Activated naive CD4-positive, alpha-beta T cell treated with anti-CD3 and anti-CD28 coated beads, Interleukin-2, amount 10 ng/mL, durations not matched to agents 7 days and 5 days (primary cell): ENCODE results near the gene RERE.

Experiments
- CTCF ChIA-PET: fragments of 350-600 bp; sonication (Branson Sonifier 250); formaldehyde crosslinking; loops from one replicate; lab custom pipeline; 2021; ENCODE audit warnings: antibody characterized with exemption; lab: Charles Lee
- DNase-seq: peaks from one replicate; pipeline ENCODE4 v3.0.0-alpha.2; 2020
- H3K27ac Mint-ChIP-seq: one replicate; pipeline ENCODE4 v1.8.0; 2021; ENCODE audit warnings: mild to moderate bottlenecking, moderate library complexity, mixed read lengths
- H3K27me3 Mint-ChIP-seq: one replicate; pipeline ENCODE4 v1.8.0; 2021; ENCODE audit warnings: mild to moderate bottlenecking, mixed read lengths
- H3K36me3 Mint-ChIP-seq: one replicate; pipeline ENCODE4 v1.8.0; 2021; ENCODE audit warnings: mixed read lengths
- H3K4me1 Mint-ChIP-seq: one replicate; pipeline ENCODE4 v1.8.0; 2021; ENCODE audit warnings: mixed read lengths
- H3K4me3 Mint-ChIP-seq: one replicate; pipeline ENCODE4 v1.8.0; 2021; ENCODE audit warnings: mild to moderate bottlenecking, moderate library complexity, mixed read lengths
- H3K9me3 Mint-ChIP-seq: one replicate; pipeline ENCODE4 v1.8.0; 2021; ENCODE audit warnings: mixed read lengths

RERE gene

GRCh38 chr1:8424539-8425116 is 392.8 kb downstream of the RERE start:
- Mint-ChIP-seq H3K4me1 (peaks cover 52% of the 10 kb centered on the region), H3K27ac (peak overlapping the region; percentile 90), H3K27me3 (no peaks in the 10 kb centered on the region), H3K9me3 (no peaks in the 10 kb centered on the region), H3K36me3 (peaks cover 33% of the 10 kb centered on the region), H3K4me3 (peak overlapping the region; percentile 86)
- DNase-seq = peak; percentile 67
- CTCF ChIA-PET = interaction anchor here (0.6 to 1.5 kb wide), 3 partner anchors 97 to 247 kb away, joined by 3 to 4 read pairs (median 4); no protein-coding TSS in a partner anchor

- CTCF ChIA-PET = interaction anchor here (0.6 to 1.5 kb wide), 2 partner anchors 102 to 248 kb away, joined by 3 to 4 read pairs; no protein-coding TSS in a partner anchor
- H3K36me3 Mint-ChIP-seq = peaks cover 31% of the 10 kb centered on the region
- peak; percentile 64 for DNase-seq
- H3K4me3 Mint-ChIP-seq = peak overlapping the region; percentile 86
- H3K27ac Mint-ChIP-seq = peak overlapping the region; percentile 90
- no peaks in the 10 kb centered on the region for H3K9me3 Mint-ChIP-seq
- no peaks in the 10 kb centered on the region for H3K27me3 Mint-ChIP-seq
- H3K4me1 Mint-ChIP-seq = peaks cover 45% of the 10 kb centered on the region
These were observed 393.5 kb downstream of the RERE start for GRCh38 chr1:8423692-8424538.

- CTCF ChIA-PET = interaction anchor here (1.3 to 1.5 kb wide), 2 partner anchors 19 to 102 kb away, joined by 3 to 4 read pairs; no protein-coding TSS in a partner anchor
- H3K27me3 Mint-ChIP-seq = no peaks in the 10 kb centered on the region
- no peak overlapping the region for H3K27ac Mint-ChIP-seq
- H3K9me3 Mint-ChIP-seq = no peaks in the 10 kb centered on the region
- H3K4me3 Mint-ChIP-seq = no peak overlapping the region
- peaks cover 42% of the 10 kb centered on the region for H3K4me1 Mint-ChIP-seq
- peaks cover 35% of the 10 kb centered on the region for H3K36me3 Mint-ChIP-seq
- DNase-seq = peak; percentile 63
These were observed 394.2 kb downstream of the RERE start for GRCh38 chr1:8423269-8423691.

DNA sequence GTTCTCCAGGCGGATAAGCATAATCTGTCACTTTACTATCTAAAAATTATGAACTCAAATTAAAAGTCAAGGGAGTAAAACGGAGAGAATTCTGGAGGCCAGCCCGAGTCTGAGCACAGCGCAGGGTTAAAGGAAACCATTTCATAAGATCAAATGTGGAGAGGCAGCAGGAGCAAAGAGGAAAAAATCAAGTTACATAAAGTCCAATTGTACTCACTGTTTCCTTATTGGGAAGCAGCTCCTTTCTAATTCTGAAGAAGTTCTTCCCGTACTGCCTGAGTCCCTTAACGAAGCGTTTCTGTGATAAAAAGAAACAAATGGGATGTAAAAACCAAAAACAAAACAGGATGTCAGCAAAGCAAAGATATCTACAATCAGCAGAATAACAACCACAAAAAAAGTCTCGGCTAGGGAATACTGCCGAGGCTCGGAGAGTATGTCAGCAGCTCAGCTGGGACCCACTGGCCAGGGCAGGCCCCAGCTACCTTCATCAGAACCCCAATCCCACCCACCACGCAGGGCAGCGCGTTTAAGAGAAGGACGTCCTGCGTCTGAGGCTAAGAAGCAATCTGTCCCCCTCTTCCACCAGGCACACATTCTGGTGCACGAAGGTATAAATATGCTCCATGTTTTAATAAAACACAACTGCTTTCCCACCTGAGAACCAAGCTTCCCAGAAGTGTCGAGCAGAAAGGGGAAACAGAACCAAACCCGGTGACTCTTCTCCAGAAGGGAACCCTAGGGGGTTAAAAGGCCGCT is 394.8 kb downstream of the RERE start:
- no peak for DNase-seq
- Mint-ChIP-seq H3K4me3 (no peak overlapping the region), H3K27ac (no peak overlapping the region), H3K27me3 (no peaks in the 10 kb centered on the region), H3K9me3 (no peaks in the 10 kb centered on the region), H3K36me3 (peaks cover 37% of the 10 kb centered on the region), H3K4me1 (peaks cover 36% of the 10 kb centered on the region)
- CTCF ChIA-PET = interaction anchor here (1.1 to 4.9 kb wide), 4 partner anchors 8 to 36 kb away, joined by 3 to 25 read pairs (median 4); no protein-coding TSS in a partner anchor

DNA sequence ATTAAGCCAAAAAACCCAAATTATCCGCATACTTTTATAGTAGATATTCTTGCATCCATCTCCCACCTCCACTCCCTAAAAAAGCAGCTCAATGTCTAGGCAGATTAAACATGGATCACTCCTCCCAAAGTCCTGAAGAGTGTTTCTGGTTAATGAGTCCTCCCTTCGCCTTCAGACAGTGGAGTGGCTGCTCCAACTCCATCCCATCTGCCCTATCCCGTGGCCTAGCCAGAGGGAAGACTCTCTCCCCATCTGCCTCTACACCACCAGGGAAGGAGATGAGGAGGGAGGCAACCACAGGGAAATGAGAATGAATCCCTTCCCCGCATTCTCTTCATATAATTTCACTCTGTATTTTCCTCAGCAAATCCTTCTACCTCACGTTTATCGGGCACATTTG is 395.7 kb downstream of the RERE start:
- peaks cover 39% of the 10 kb centered on the region for H3K36me3 Mint-ChIP-seq
- H3K9me3 Mint-ChIP-seq = no peaks in the 10 kb centered on the region
- CTCF ChIA-PET = interaction anchor here (0.7 to 4.9 kb wide), 4 partner anchors 9 to 51 kb away, joined by 3 to 25 read pairs (median 4); no protein-coding TSS in a partner anchor
- H3K27ac Mint-ChIP-seq = no peak overlapping the region
- no peak for DNase-seq
- no peak overlapping the region for H3K4me3 Mint-ChIP-seq
- H3K4me1 Mint-ChIP-seq = peaks cover 28% of the 10 kb centered on the region
- no peaks in the 10 kb centered on the region for H3K27me3 Mint-ChIP-seq

GRCh38 chr1:8420318-8420717 is 397.1 kb downstream of the RERE start:
- CTCF ChIA-PET = interaction anchor here (0.8 to 4.9 kb wide), 4 partner anchors 11 to 141 kb away, joined by 3 to 25 read pairs (median 4); no protein-coding TSS in a partner anchor
- DNase-seq = no peak
- Mint-ChIP-seq H3K9me3 (no peaks in the 10 kb centered on the region), H3K36me3 (peaks cover 44% of the 10 kb centered on the region), H3K27ac (no peak overlapping the region), H3K4me3 (no peak overlapping the region), H3K4me1 (peaks cover 24% of the 10 kb centered on the region), H3K27me3 (no peaks in the 10 kb centered on the region)

GRCh38 chr1:8419861-8420260 is 397.6 kb downstream of the RERE start:
- H3K4me3 Mint-ChIP-seq = no peak overlapping the region
- H3K27me3 Mint-ChIP-seq = no peaks in the 10 kb centered on the region
- DNase-seq = no peak
- peaks cover 42% of the 10 kb centered on the region for H3K36me3 Mint-ChIP-seq
- CTCF ChIA-PET = interaction anchor here (1.2 to 4.9 kb wide), 3 partner anchors 11 to 141 kb away, joined by 3 to 25 read pairs (median 5); no protein-coding TSS in a partner anchor
- no peaks in the 10 kb centered on the region for H3K9me3 Mint-ChIP-seq
- peaks cover 22% of the 10 kb centered on the region for H3K4me1 Mint-ChIP-seq
- H3K27ac Mint-ChIP-seq = no peak overlapping the region

DNA sequence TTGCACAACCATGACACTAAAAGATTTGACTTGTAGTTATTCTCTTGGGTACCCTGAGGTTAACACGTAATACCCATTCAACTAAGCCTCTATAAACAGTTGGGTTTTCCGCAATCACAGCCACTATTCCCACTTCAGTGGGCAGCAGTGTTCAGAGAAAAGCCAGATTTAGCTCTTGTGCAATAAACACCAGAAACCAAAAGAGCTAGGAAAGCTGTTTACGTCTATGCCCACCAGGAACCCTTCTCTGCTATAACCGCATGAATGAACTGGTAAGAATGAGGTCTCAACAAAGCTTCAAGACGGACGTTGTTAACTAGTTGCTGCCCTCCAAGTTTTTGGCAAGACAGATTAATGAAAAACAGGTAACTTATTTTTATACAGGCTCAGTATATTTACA is 398.3 kb downstream of the RERE start:
- DNase-seq = no peak
- Mint-ChIP-seq H3K36me3 (peaks cover 42% of the 10 kb centered on the region), H3K9me3 (no peaks in the 10 kb centered on the region), H3K4me1 (peaks cover 15% of the 10 kb centered on the region), H3K27me3 (no peaks in the 10 kb centered on the region), H3K4me3 (no peak overlapping the region), H3K27ac (peak overlapping the region; percentile 34)
- CTCF ChIA-PET = interaction anchor here (4.9 kb wide), 1 partner anchor 10 kb away, joined by 25 read pairs; no protein-coding TSS in a partner anchor

GRCh38 chr1:8418301-8418700 is 399.1 kb downstream of the RERE start:
- H3K9me3 Mint-ChIP-seq = no peaks in the 10 kb centered on the region
- H3K4me1 Mint-ChIP-seq = peaks cover 14% of the 10 kb centered on the region
- H3K27me3 Mint-ChIP-seq = no peaks in the 10 kb centered on the region
- no peak overlapping the region for H3K4me3 Mint-ChIP-seq
- CTCF ChIA-PET = interaction anchor here (4.9 kb wide), 1 partner anchor 9 kb away, joined by 25 read pairs; no protein-coding TSS in a partner anchor
- DNase-seq = no peak
- H3K36me3 Mint-ChIP-seq = peaks cover 43% of the 10 kb centered on the region
- no peak overlapping the region for H3K27ac Mint-ChIP-seq

- no peak overlapping the region for H3K4me3 Mint-ChIP-seq
- peaks cover 14% of the 10 kb centered on the region for H3K4me1 Mint-ChIP-seq
- CTCF ChIA-PET = no interaction called here
- no peaks in the 10 kb centered on the region for H3K27me3 Mint-ChIP-seq
- DNase-seq = no peak
- H3K9me3 Mint-ChIP-seq = no peaks in the 10 kb centered on the region
- H3K27ac Mint-ChIP-seq = peak overlapping the region; percentile 78
- peaks cover 43% of the 10 kb centered on the region for H3K36me3 Mint-ChIP-seq
These were observed 399.8 kb downstream of the RERE start for GRCh38 chr1:8417625-8418024.

- CTCF ChIA-PET = no interaction called here
- H3K4me1 Mint-ChIP-seq = peaks cover 14% of the 10 kb centered on the region
- H3K4me3 Mint-ChIP-seq = no peak overlapping the region
- no peaks in the 10 kb centered on the region for H3K27me3 Mint-ChIP-seq
- no peaks in the 10 kb centered on the region for H3K9me3 Mint-ChIP-seq
- H3K36me3 Mint-ChIP-seq = peaks cover 51% of the 10 kb centered on the region
- DNase-seq = no peak
- H3K27ac Mint-ChIP-seq = no peak overlapping the region
These were observed 400.6 kb downstream of the RERE start for GRCh38 chr1:8416881-8417280.

DNA sequence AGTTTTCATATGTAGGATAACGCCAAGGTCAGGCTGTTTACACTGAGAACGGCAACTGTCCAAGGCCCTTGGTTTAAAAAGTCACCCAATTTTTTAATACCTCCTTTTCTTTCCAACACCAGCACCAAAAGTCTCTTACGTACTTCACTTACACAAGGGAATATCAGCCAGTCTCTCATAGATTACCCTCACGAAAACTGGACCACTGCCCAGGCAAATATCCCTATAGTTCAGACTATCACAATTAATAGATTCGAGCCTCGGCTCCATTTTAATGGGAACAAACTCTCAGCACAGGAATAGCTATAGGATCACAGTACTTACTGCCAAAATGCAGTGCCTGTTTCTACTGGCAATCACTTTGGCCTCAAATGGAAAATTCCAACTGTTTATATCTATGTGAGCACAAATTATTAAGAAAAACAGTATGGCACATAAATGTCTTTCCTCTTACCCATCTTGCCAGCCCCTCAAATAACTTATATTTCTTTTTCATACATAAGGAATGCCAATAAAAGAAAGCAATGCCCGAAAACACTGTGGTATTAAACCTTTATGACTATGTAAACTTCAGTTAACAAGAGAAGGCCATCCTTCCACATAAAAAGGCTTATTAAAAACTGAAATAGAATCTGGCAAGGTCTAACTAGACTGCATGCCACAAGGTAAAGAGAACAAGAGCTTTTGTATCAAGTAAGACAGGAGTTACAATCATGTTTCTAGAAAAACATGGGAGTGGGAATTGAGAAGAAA is 401.7 kb downstream of the RERE start:
- Mint-ChIP-seq H3K27me3 (no peaks in the 10 kb centered on the region), H3K27ac (no peak overlapping the region), H3K4me3 (no peak overlapping the region), H3K9me3 (no peaks in the 10 kb centered on the region), H3K4me1 (peaks cover 19% of the 10 kb centered on the region), H3K36me3 (peaks cover 55% of the 10 kb centered on the region)
- CTCF ChIA-PET = interaction anchor here (2.1 kb wide), 1 partner anchor 309 kb away, joined by 4 read pairs; no protein-coding TSS in a partner anchor
- DNase-seq = no peak
